GM18868 (cell line): ENCODE data around the gene UGT1A1.

Experiments
- ATAC-seq: cut with Tn5 transposase; IDR thresholded peaks from one replicate; pipeline ENCODE4 v1.9.1; 2021; ENCODE audit warnings: mild to moderate bottlenecking, moderate library complexity; ENCODE audit not compliant: unreplicated experiment

The UGT1A1 gene

GRCh38 chr2:233814056-233814835 is 54.2 kb downstream of the UGT1A1 start:
- no peak for ATAC-seq

- ATAC-seq = no peak
Measured at GRCh38 chr2:233815861-233816260, 55.8 kb downstream of the UGT1A1 start.

- no peak for ATAC-seq
Measured at GRCh38 chr2:233816334-233816733, 56.3 kb downstream of the UGT1A1 start.

GRCh38 chr2:233816771-233817170 is 56.7 kb downstream of the UGT1A1 start:
- no peak for ATAC-seq

GRCh38 chr2:233817361-233817911 is 57.4 kb downstream of the UGT1A1 start:
- no peak for ATAC-seq

GRCh38 chr2:233817995-233818638 is 58.0 kb downstream of the UGT1A1 start:
- ATAC-seq = no peak

- ATAC-seq = no peak
Measured at GRCh38 chr2:233818639-233819621, 58.9 kb downstream of the UGT1A1 start.

- ATAC-seq = no peak
Measured at GRCh38 chr2:233819884-233820773, 60.1 kb downstream of the UGT1A1 start.

- ATAC-seq = no peak
Measured at GRCh38 chr2:233820774-233821105, 60.7 kb downstream of the UGT1A1 start.

- no peak for ATAC-seq
Measured at GRCh38 chr2:233821196-233821595, 61.1 kb downstream of the UGT1A1 start.

GRCh38 chr2:233821709-233822100 is 61.6 kb downstream of the UGT1A1 start:
- no peak for ATAC-seq

GRCh38 chr2:233822101-233822771 is 62.2 kb downstream of the UGT1A1 start:
- no peak for ATAC-seq
